AG04449 (cell line): ENCODE results near the gene MDK.

Experiments
- CTCF ChIA-PET: fragments of 350-600 bp; formaldehyde crosslinking; extraction: SDS; loops from one replicate; lab custom pipeline; 2021; ENCODE audit warnings: antibody characterized with exemption; lab: Yijun Ruan, JAX
- POLR2A ChIA-PET: fragments of 400-600, 350-600 bp; formaldehyde crosslinking; extraction: SDS; loops from one replicate; lab custom pipeline; 2020; ENCODE audit warnings: antibody characterized with exemption, inconsistent platforms; lab: Yijun Ruan, JAX
- DNase-seq: peaks from one replicate; pipeline ENCODE4 v3.0.0-alpha.2; 2010; ENCODE audit warnings: low read depth, low spot score
- H3K4me3 ChIP-seq: 2 replicates; pipeline ENCODE4 v1.5.1; 2011; ENCODE audit warnings: low read depth, mild to moderate bottlenecking, control low read depth, low read length
- CTCF ChIP-seq: IDR thresholded peaks from one replicate; pipeline ENCODE4 v1.5.1; 2011; ENCODE audit warnings: mild to moderate bottlenecking, moderate library complexity, low read length, control low read depth, inconsistent platforms; ENCODE audit not compliant: insufficient read depth; ENCODE audit errors: missing control alignments

Gene MDK

GRCh38 chr11:46410021-46410420, 28.6 kb downstream of the MDK start:
- no peak overlapping the region for H3K4me3 ChIP-seq
- CTCF ChIA-PET, result interaction anchor here (0.7 to 2.3 kb wide), 6 partner anchors 9 to 126 kb away, joined by 3 to 9 read pairs (median 4); partner anchors contain the start of gene CHRM4
- DNase-seq, result no peak
- TF ChIP-seq CTCF, result peak; percentile 10
- POLR2A ChIA-PET, result no interaction called here

- no peak overlapping the region for H3K4me3 ChIP-seq
- no peak for DNase-seq
- TF ChIP-seq CTCF, result no peak
- CTCF ChIA-PET, result interaction anchor here (1.1 to 1.9 kb wide), 6 partner anchors 22 to 125 kb away, joined by 3 to 6 read pairs (median 4); partner anchors contain the start of gene CHRM4
- POLR2A ChIA-PET, result no interaction called here
Observed at GRCh38 chr11:46413760-46414465, 32.4 kb downstream of the MDK start.

- no peak for TF ChIP-seq CTCF
- DNase-seq, result no peak
- ChIA-PET POLR2A (no interaction called here), CTCF (interaction anchor here (1.1 to 1.6 kb wide), 3 partner anchors 22 to 123 kb away, joined by 4 read pairs; partner anchors contain the start of gene CHRM4)
- no peak overlapping the region for H3K4me3 ChIP-seq
Observed at GRCh38 chr11:46414466-46414796, 33.0 kb downstream of the MDK start.

GRCh38 chr11:46414879-46415278, 33.4 kb downstream of the MDK start:
- H3K4me3 ChIP-seq, result no peak overlapping the region
- ChIA-PET CTCF (interaction anchor here (1.1 to 1.4 kb wide), 3 partner anchors 26 to 123 kb away, joined by 3 to 4 read pairs (median 4); no protein-coding TSS in a partner anchor), POLR2A (no interaction called here)
- no peak for TF ChIP-seq CTCF
- DNase-seq, result no peak

- no peak overlapping the region for H3K4me3 ChIP-seq
- ChIA-PET CTCF (interaction anchor here (1.5 kb wide), 1 partner anchor 28 kb away, joined by 3 read pairs; no protein-coding TSS in a partner anchor), POLR2A (no interaction called here)
- no peak for DNase-seq
- TF ChIP-seq CTCF, result no peak
Observed at GRCh38 chr11:46417711-46418110, 36.2 kb downstream of the MDK start.

- TF ChIP-seq CTCF, result no peak
- no peak for DNase-seq
- H3K4me3 ChIP-seq, result no peak overlapping the region
- POLR2A ChIA-PET, result no interaction called here
- CTCF ChIA-PET, result interaction anchor here (1.3 to 1.7 kb wide), 4 partner anchors 9 to 110 kb away, joined by 3 to 5 read pairs (median 3); no protein-coding TSS in a partner anchor
Observed at GRCh38 chr11:46418751-46419150, 37.3 kb downstream of the MDK start.
